Brain microvascular endothelial cell (primary cell): Measurements from ENCODE around the gene MEAK7.

Source experiments
- DNase-seq: peaks from one replicate; pipeline ENCODE4 v3.0.0-alpha.2; 2020
- H3K27ac ChIP-seq: fragments of 250-450 bp; sonication (Bioruptor Pico); 2 replicates; pipeline ENCODE4 v1.5.1; 2020; ENCODE audit warnings: mild to moderate bottlenecking, moderate library complexity
- H3K27me3 ChIP-seq: fragments of 250-450 bp; sonication (Bioruptor Pico); replicated peaks from 2 replicates; pipeline ENCODE4 v1.5.1; 2020; ENCODE audit warnings: mild to moderate bottlenecking
- H3K36me3 ChIP-seq: fragments of 250-450 bp; sonication (Bioruptor Pico); replicated peaks from 2 replicates; pipeline ENCODE4 v1.5.1; 2020; ENCODE audit warnings: mild to moderate bottlenecking
- H3K4me3 ChIP-seq: 2 replicates; pipeline ENCODE4 v1.5.1; 2011; ENCODE audit warnings: low read depth, mild to moderate bottlenecking, control low read depth, low read length, moderate library complexity
- CTCF ChIP-seq: IDR thresholded peaks from 2 replicates; pipeline ENCODE4 v1.5.1; 2011; ENCODE audit warnings: low read depth, mild to moderate bottlenecking, moderate library complexity, low read length, control low read depth, inconsistent platforms; ENCODE audit errors: missing control alignments
- in situ Hi-C: cut with HindIII; loops from 2 replicates; pipeline ENCODE4 v1.10.0; 2017; ENCODE audit warnings: low sequenced_read_pairs, low pct_ligation_motif_present

Gene MEAK7

GRCh38 chr16:84478172-84478947 is 26.1 kb downstream of the MEAK7 start:
- Histone ChIP-seq H3K36me3 (peaks cover 26% of the 10 kb centered on the region), H3K27me3 (no peaks in the 10 kb centered on the region), H3K27ac (peak overlapping the region; percentile 45), H3K4me3 (no peak overlapping the region)
- no peak for TF ChIP-seq CTCF
- in situ Hi-C loops: no loop called here
- peak; percentile 47 for DNase-seq

- no peaks in the 10 kb centered on the region for H3K27me3 ChIP-seq
- no peak for DNase-seq
- in situ Hi-C loops: no loop called here
- peaks cover 19% of the 10 kb centered on the region for H3K36me3 ChIP-seq
- no peak for TF ChIP-seq CTCF
- no peak overlapping the region for H3K4me3 ChIP-seq
- no peak overlapping the region for H3K27ac ChIP-seq
These were observed 26.8 kb downstream of the MEAK7 start for GRCh38 chr16:84477661-84478060.

- H3K36me3 ChIP-seq: peaks cover 14% of the 10 kb centered on the region
- H3K27me3 ChIP-seq: no peaks in the 10 kb centered on the region
- no peak for TF ChIP-seq CTCF
- no peak overlapping the region for H3K27ac ChIP-seq
- in situ Hi-C loops: no loop called here
- no peak for DNase-seq
- H3K4me3 ChIP-seq: no peak overlapping the region
These were observed 28.1 kb downstream of the MEAK7 start for GRCh38 chr16:84476401-84476800.

GRCh38 chr16:84475643-84476240 is 28.7 kb downstream of the MEAK7 start:
- DNase-seq: no peak
- peaks cover 9% of the 10 kb centered on the region for H3K36me3 ChIP-seq
- H3K27ac ChIP-seq: no peak overlapping the region
- TF ChIP-seq CTCF: no peak
- no peaks in the 10 kb centered on the region for H3K27me3 ChIP-seq
- in situ Hi-C loops: no loop called here
- no peak overlapping the region for H3K4me3 ChIP-seq

- Histone ChIP-seq H3K27ac (no peak overlapping the region), H3K4me3 (no peak overlapping the region), H3K27me3 (no peaks in the 10 kb centered on the region), H3K36me3 (peaks cover 7% of the 10 kb centered on the region)
- no peak for DNase-seq
- in situ Hi-C loops: no loop called here
- TF ChIP-seq CTCF: no peak
These were observed 32.5 kb downstream of the MEAK7 start for GRCh38 chr16:84471966-84472365.

- no peaks in the 10 kb centered on the region for H3K27me3 ChIP-seq
- in situ Hi-C loops: no loop called here
- TF ChIP-seq CTCF: no peak
- H3K27ac ChIP-seq: no peak overlapping the region
- DNase-seq: no peak
- peaks cover 7% of the 10 kb centered on the region for H3K36me3 ChIP-seq
- H3K4me3 ChIP-seq: no peak overlapping the region
These were observed 33.1 kb downstream of the MEAK7 start for GRCh38 chr16:84471316-84471715.
